Progenitor cell of endocrine pancreas (in vitro differentiated cells): ENCODE data around the gene CEACAM4. TPM values are rescaled to one million over a fixed set of nuclear protein-coding genes. Genes with fewer than 3 reads are reported as not detected.

Experiments used
- DNase-seq: peaks from one replicate; pipeline ENCODE4 v3.0.0; 2021; ENCODE audit warnings: low spot score; ENCODE audit not compliant: unreplicated experiment
- H3K27ac Mint-ChIP-seq: 2 replicates; pipeline ENCODE4 v1.8.0; 2021; ENCODE audit warnings: mild to moderate bottlenecking, moderate library complexity, mixed read lengths
- H3K27me3 Mint-ChIP-seq: 2 replicates; pipeline ENCODE4 v1.8.0; 2021; ENCODE audit warnings: mixed read lengths
- H3K36me3 Mint-ChIP-seq: 2 replicates; pipeline ENCODE4 v1.8.0; 2022; ENCODE audit warnings: mixed read lengths; ENCODE audit not compliant: insufficient read depth
- H3K4me1 Mint-ChIP-seq: 2 replicates; pipeline ENCODE4 v1.8.0; 2021; ENCODE audit warnings: low read depth, mixed read lengths
- H3K4me3 Mint-ChIP-seq: 2 replicates; pipeline ENCODE4 v1.8.0; 2021; ENCODE audit warnings: low read depth, mild to moderate bottlenecking, moderate library complexity, mixed read lengths
- H3K9me3 Mint-ChIP-seq: 2 replicates; pipeline ENCODE4 v1.8.0; 2021; ENCODE audit warnings: low read depth, mixed read lengths
- CTCF ChIP-seq: fragments of 200-600 bp; sonication (generic); IDR thresholded peaks from one replicate; pipeline ENCODE4 v1.5.0; 2021; ENCODE audit warnings: antibody characterized with exemption, mild to moderate bottlenecking; ENCODE audit not compliant: unreplicated experiment
- total RNA-seq: library from RNA; stranded (reverse); gene quantifications from 2 replicates; pipeline ENCODE4 v1.2.1, GENCODE V29; 2021

The CEACAM4 gene
- total RNA-seq, 1 donor from 2014 or later, result not detected

- Mint-ChIP-seq H3K4me3 (no peak overlapping the region), H3K36me3 (no peaks in the 10 kb centered on the region), H3K27ac (no peak overlapping the region), H3K27me3 (no peaks in the 10 kb centered on the region), H3K4me1 (no peaks in the 10 kb centered on the region), H3K9me3 (peaks cover 56% of the 10 kb centered on the region)
- TF ChIP-seq CTCF, result no peak
- DNase-seq, result no peak
These were observed 11.8 kb upstream of the CEACAM4 start for GRCh38 chr19:41638641-41639081.

- H3K27ac Mint-ChIP-seq, result no peak overlapping the region
- H3K27me3 Mint-ChIP-seq, result no peaks in the 10 kb centered on the region
- H3K9me3 Mint-ChIP-seq, result peaks cover 55% of the 10 kb centered on the region
- H3K4me3 Mint-ChIP-seq, result no peak overlapping the region
- no peak for TF ChIP-seq CTCF
- no peak for DNase-seq
- no peaks in the 10 kb centered on the region for H3K36me3 Mint-ChIP-seq
- H3K4me1 Mint-ChIP-seq, result no peaks in the 10 kb centered on the region
These were observed 10.6 kb upstream of the CEACAM4 start for GRCh38 chr19:41637484-41637883.

GRCh38 chr19:41627966-41628675 is 1.2 kb upstream of the CEACAM4 start:
- no peak for TF ChIP-seq CTCF
- DNase-seq, result no peak
- Mint-ChIP-seq H3K9me3 (peaks cover 35% of the 10 kb centered on the region), H3K36me3 (peaks cover 1% of the 10 kb centered on the region), H3K27me3 (no peaks in the 10 kb centered on the region), H3K4me1 (no peaks in the 10 kb centered on the region), H3K27ac (no peak overlapping the region), H3K4me3 (no peak overlapping the region)

- no peak overlapping the region for H3K27ac Mint-ChIP-seq
- no peak overlapping the region for H3K4me3 Mint-ChIP-seq
- no peaks in the 10 kb centered on the region for H3K4me1 Mint-ChIP-seq
- peaks cover 35% of the 10 kb centered on the region for H3K9me3 Mint-ChIP-seq
- no peak for DNase-seq
- TF ChIP-seq CTCF, result no peak
- H3K27me3 Mint-ChIP-seq, result no peaks in the 10 kb centered on the region
- peaks cover 1% of the 10 kb centered on the region for H3K36me3 Mint-ChIP-seq
These were observed 596 bp downstream of the CEACAM4 start for GRCh38 chr19:41626278-41626677.

GRCh38 chr19:41624937-41625336 is 1.9 kb downstream of the CEACAM4 start:
- Mint-ChIP-seq H3K4me1 (no peaks in the 10 kb centered on the region), H3K36me3 (peaks cover 1% of the 10 kb centered on the region), H3K9me3 (peaks cover 25% of the 10 kb centered on the region), H3K27me3 (no peaks in the 10 kb centered on the region), H3K27ac (no peak overlapping the region), H3K4me3 (no peak overlapping the region)
- DNase-seq, result no peak
- no peak for TF ChIP-seq CTCF
